DMS79 (cell line): ENCODE results near the gene FBXL12.
"Not testable (repeated sequence)": the region's sequence is repeated elsewhere in the genome, so short reads cannot be mapped to it uniquely, and the experiment has no call there.

ENCODE experiments used
- DNase-seq: peaks from one replicate; lab custom pipeline; 2025; lab: John Stamatoyannopoulos, UW

The FBXL12 gene

DNA sequence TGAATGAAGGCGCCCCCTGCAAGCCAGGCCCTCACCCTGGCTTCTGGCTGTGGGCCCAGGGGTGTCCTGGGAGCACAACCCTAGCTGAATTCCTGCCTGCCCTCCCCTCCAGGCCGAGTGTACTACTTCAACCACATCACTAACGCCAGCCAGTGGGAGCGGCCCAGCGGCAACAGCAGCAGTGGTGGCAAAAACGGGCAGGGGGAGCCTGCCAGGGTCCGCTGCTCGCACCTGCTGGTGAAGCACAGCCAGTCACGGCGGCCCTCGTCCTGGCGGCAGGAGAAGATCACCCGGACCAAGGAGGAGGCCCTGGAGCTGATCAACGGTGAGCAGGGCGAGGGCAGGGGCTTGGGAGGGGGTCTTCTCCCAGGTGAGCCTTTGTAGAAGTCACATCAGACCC is 19.4 kb upstream of the FBXL12 start:
- no peak for DNase-seq

- DNase-seq, result no peak
Observed at GRCh38 chr19:9836021-9836420, 17.1 kb upstream of the FBXL12 start.

DNA sequence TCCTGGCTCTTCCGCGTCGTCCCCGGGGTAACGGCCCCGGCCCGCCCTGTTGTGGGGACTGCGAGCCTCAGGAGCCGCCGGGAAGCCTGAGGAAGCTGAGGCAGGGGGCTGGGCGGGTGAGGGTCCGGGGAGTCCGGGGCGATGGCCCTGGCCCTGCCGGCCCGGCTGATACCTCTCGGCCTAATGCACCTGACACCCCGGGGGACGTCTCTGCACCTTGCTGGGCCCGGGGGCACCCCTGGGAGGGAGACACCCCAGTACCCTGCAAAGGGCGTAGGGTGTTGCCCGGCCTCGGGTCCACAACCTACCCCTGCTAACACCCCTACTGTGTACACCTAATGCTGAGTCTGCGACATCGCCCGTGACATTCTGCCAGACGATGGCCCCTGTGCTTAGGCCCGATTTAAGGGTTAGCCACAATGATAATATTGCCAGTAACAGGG is 16.6 kb upstream of the FBXL12 start:
- DNase-seq, result no peak

DNA sequence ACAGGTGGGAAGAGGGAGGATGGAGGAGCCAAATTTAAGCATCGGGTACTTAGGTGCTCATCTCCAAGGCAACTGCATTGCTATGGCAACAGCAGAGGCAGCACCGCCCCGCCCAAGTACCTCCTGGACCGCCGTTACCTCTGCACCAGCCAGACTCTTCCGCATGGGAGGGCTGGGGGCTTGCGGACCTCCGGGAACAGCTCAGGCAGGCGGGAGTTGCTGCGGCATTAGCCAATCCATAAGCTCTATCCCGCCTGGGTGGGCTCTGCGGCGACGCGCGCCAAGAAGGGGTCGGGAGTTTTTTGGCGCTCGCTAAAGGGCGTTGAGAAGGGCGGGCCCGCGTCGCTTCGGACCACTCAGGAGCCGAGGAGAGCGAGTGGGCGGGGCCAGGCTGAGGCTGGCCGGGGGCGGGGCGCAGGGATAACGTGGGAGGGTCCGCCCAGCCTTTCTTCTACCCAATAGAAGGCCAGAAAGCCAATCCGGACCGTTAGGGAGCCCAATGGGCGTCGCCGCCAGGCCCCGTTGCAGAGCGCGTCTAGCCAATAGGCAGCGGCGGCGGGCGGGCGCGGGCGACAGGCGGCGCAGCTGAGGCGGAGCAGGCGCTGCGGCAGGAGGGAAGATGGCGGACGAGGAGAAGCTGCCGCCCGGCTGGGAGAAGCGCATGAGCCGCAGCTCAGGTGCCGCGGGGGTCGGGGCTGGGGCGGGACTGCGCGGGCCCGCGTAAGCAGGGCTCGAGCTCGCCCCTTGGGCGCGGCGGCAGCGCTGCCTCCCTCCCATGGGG is 16.0 kb upstream of the FBXL12 start, which contains the start of gene PIN1:
TSS of gene PIN1 (plus strand) at position 593 of the 781 bp plus-strand sequence. CDS start at position 620, 27 bp downstream.
- peak; percentile 94 for DNase-seq

GRCh38 chr19:9834307-9834725 is 15.4 kb upstream of the FBXL12 start:
- no peak for DNase-seq

- no peak for DNase-seq
Observed at GRCh38 chr19:9828551-9829063, 9.7 kb upstream of the FBXL12 start.

DNA sequence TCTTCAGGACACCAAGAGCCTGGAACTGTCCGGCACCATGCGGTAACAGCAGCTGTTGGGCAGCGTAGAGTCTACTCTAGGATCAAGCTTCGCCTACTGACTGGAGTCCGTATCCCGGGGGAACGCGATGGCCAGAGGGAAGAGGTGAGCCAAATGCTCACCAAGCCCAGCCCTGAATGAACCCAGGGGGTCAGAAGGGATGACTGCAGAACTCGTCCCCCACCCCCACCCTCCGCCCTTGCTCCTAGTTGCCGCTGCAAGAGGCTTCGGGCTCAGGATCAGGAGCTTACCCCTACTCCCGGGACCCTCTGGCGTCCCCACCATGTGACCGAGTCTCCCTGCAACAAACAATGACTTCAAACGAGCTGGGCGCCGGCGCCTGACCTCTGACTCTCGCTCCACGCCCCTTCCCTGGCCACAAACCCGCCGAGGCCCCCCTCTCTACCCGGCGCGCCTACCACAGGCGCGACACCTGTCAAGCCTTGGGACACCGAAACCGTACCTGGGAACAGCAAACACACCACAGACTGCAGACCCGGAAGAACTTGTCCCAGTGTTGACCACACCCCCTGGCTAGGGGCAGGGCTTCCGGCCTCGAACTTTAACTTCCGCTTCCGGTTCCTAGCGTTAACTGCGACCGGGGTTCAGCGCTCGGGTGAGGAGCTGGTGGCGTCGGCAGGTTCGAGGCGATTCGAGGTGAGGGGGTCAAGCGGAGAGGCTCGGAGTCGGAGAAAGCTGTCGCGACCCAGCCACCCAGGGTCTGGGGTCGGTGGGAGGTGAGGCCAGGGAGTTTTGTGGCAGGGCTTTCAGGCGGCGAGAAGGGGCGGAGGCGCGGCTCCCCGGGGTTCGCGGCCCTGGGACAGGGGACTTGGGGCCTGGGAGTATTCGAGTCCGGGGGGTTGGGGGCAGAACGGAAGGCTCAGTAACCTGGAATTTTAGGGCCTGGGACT is 8.7 kb upstream of the FBXL12 start, which contains the start of gene UBL5:
TSS of gene UBL5 (plus strand) at position 630 of the 950 bp plus-strand sequence. CDS start 420 bp downstream, outside the sequence.
- DNase-seq, result peak; percentile 84

- no peak for DNase-seq
Observed at GRCh38 chr19:9823816-9824215, 4.9 kb upstream of the FBXL12 start.

GRCh38 chr19:9820034-9820433 is 1.2 kb upstream of the FBXL12 start:
- DNase-seq, result not testable (repeated sequence)

DNA sequence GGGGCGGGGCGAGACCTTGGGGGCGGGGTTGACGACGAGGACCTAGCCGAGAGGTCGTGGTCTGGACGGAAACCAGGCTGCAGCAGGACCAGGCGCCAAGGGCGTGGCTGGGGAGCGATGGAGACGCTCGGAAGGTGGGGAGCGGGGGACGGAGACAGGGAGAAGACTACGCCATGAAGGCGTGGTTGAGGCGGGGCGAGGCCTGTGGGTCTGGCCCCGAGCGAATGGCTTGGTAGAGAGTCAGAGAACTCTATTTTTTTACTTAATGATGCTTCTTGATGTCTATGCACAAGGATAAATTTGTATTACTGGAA is 674 bp upstream of the FBXL12 start:
- DNase-seq, result no peak

DNA sequence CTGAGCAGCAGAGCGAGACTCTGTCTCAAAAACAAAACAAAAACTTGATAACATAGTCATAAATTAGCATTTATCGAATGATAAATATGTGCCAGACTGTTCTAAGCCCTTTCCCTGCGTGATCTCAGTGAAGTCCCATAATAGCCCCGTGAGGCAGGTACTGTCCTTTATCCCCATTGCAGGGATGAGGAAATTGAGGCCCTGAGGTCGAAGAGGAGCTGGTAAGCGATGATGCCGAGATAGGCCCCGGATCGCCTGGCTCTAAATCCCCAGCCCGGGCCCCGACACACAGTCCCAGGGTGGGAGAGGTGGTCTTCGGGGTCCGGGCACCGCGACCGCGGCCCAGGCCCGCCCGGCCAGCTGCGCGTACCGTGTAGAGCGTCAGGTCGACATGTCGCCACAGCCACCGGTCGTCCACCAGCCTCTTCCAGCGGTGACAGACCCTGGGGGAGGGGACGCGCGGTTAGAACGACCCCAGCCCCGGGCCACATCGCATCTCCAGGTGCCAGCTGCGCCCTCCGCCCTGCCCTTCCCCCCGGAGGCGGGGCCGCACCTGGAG is 625 bp downstream of the FBXL12 start:
- no peak for DNase-seq

- no peak for DNase-seq
Observed at GRCh38 chr19:9811139-9811538, 7.7 kb downstream of the FBXL12 start.

GRCh38 chr19:9808855-9809824 is 9.7 kb downstream of the FBXL12 start:
- no peak for DNase-seq

GRCh38 chr19:9806803-9807202 is 12.1 kb downstream of the FBXL12 start:
- DNase-seq, result no peak

GRCh38 chr19:9801976-9802375 is 16.9 kb downstream of the FBXL12 start:
- no peak for DNase-seq

DNA sequence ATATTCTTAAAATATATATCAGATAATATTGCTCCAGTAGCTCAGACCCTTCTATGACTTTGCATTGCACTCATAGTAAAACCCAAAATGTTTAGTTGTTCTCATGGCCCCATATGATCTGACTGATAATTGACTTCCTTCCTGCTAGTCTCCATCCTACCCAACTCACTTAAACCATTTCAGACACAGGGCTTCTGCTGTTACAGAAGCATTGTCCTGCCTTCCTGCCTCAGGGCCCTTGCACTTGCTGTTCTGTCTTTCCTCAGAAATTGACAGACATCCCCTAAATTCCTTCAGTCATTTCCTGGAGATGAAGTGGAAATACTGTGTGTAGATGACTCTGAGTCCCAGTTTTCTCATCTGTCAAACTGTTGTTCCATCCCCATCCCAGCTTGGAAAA is 19.7 kb downstream of the FBXL12 start:
- DNase-seq, result no peak

- no peak for DNase-seq
Observed at GRCh38 chr19:9797871-9798270, 21.0 kb downstream of the FBXL12 start.

DNA sequence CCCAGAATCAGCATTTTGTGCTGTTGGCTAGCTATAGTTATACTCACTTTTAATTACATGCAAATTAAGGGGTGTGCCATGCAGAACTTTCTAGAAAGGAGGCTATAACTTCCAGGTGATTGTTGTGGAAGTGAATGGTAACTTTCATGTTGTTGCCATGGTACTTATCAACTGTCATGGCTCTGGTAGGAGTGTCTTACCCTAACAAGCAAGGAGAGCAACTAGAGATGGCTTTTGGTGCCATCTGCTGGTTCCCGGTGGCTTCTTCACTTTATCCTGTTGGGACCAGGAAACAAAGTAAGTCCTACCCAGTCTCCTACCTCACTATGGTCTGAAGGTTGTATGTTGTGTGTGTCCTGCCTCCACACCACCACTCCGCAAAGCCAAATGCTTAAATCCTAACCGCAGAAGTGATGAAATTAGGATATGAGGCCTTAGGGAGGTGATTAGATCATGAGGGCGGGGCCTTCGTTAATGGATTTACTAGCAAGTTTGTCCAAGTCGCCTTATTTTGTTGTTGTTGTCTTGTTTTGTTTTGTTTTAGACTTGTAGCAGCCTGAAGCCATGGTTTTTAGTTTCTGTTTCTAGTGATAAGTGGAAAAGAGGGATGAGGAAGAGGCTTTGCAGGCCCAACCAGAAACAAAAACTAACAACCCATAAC is 22.6 kb downstream of the FBXL12 start:
- DNase-seq, result peak; percentile 87

DNA sequence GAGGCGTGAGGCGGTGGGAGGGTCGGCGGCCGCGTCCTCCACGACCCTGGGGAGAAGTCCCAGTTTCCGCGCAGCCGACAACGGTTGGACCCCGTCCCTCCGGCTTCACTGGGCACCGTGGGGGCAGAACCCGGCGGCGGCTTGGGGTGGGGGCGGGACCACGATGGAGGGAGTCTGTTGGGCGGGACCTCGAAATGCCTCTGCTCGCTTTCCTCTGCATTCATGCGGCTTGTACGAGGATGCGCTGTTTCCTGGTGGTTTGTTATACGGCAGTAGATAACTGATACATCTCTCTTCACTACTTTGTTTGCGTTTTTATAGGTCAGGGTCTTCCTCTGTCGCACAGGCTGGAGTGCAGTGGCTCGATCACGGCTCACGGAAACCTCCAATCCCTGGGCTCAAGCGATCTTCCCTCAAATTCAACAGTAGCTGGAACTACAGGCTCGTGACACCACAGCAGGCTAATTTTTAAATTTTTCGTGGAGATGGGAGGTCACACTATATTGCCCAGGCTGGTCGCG is 25.7 kb downstream of the FBXL12 start:
- no peak for DNase-seq
